Measurements from ENCODE around the gene PRIM1. TPM values are rescaled to one million over a fixed set of nuclear protein-coding genes. Genes with fewer than 3 reads are reported as not detected.
A peak's percentile ranks its signal among the peaks of the same experiment; 100 is the strongest.
"Not testable (repeated sequence)": the region's sequence is repeated elsewhere in the genome, so short reads cannot be mapped to it uniquely, and the experiment has no call there.

PRIM1 gene
- total RNA-seq = 10 to 100 TPM; 15.0 to 19.9 TPM
- 10 to 100 TPM; 16.5 to 17.0 TPM for polyA plus RNA-seq (ENCODE audit: insufficient read length in 2 of 2)
- long read RNA-seq, donor 1, partial matches to known transcripts = 0 of 4 reads
- long read RNA-seq, donor 1, other reads (novel, unspliced or antisense) = 0 of 4 reads
- long read RNA-seq, donor 2, partial matches to known transcripts = 0 of 1 reads
- long read RNA-seq, donor 2, other reads (novel, unspliced or antisense) = 0 of 1 reads
- long read RNA-seq, donor 3 = 0 reads
- long read RNA-seq, donor 4, partial matches to known transcripts = 0 of 3 reads
- long read RNA-seq, donor 4, other reads (novel, unspliced or antisense) = 0 of 3 reads

DNA sequence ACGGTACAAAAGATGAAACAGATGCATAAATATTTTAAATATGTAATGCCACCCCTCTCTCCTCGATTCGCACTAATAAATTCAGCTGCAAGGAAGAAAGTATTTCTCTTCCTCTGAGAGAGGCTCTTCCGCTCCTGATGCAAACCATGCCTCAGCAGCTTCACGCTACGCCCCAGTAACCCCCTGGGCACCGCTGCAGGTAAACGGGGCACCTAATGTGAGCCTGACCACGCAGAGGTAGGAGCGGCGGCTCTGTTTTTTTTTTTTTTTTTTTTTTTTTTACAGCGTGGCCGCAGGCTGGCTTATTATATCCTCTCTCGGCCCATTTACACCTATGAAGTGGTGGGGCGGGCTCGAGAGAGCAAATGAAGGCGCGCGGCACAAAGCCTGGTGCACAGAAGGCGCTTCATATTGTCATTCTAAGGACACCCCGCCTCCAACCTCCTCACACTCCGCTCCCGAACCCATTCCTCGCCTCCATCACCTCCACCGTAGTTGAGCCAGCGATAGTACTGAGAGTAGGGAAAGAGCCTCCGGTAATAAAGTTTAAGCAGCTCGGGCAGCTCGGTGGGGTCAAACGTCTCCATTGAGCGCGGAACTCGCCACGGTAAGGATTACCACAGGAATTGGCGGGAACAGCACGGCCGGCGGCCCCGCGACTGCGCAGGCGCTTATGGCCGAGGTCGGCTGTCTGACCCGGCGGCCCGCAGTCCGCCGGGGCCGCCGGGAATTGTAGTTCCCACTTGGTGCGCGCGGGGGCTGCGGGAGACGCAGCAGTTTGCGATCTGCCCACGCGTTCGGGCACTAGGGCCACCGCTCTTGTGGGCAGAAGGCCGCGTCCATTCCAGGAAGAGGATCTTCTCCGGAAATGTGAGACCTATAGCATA is at the start of gene PRIM1:
TSS of gene PRIM1 (minus strand) at position 612 of the 887 bp plus-strand sequence. CDS start at position 587, 25 bp downstream.
- Histone ChIP-seq H3K4me1 (ENCODE audit: control insufficient read depth, insufficient read depth, low read length) (peaks cover 4% of the 10 kb centered on the region), H3K27me3 (ENCODE audit: control insufficient read depth, insufficient read depth, low read length) (no peaks in the 10 kb centered on the region), H3K27ac (ENCODE audit: low read depth, low read length) (peak within 1 kb of the TSS; percentile 54), H3K9me3 (ENCODE audit: control insufficient read depth, insufficient read depth, low read length) (no peaks in the 10 kb centered on the region), H3K36me3 (ENCODE audit: control insufficient read depth, insufficient read depth, low read length) (peaks cover 5% of the 10 kb centered on the region), H3K4me3 (ENCODE audit: low read depth, low read length) (peak within 1 kb of the TSS; percentile 82)
- DNase-seq (ENCODE audit: low read depth in 4 of 6, low spot score in 6 of 6) = peak; percentile 62 to 95 (median 75)
- 0% methylated on average over 48 of the region's 64 CpGs for WGBS (ENCODE audit: insufficient coverage)

DNA sequence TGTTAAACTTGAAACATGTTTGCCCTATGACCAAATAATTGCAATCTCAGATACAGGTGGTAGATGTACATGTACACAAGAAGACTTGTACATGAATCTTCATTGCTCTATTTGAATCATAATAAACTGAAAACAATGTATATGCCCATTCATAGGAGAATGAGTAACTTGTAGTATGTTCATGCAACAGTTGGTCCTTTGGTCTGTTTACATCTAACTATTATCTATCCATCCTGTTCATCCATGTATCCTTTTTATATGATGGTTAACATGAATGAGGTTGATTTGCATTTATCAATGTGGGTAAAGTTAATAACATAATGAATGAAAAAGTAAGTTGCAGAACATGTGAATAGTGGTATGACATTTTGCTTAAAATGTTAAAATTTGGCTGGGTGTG is 48.1 kb upstream of the PRIM1 start:
- Histone ChIP-seq H3K27ac (ENCODE audit: low read depth, low read length) (no peak overlapping the region), H3K4me1 (ENCODE audit: control insufficient read depth, insufficient read depth, low read length) (peaks cover 5% of the 10 kb centered on the region), H3K9me3 (ENCODE audit: control insufficient read depth, insufficient read depth, low read length) (no peaks in the 10 kb centered on the region), H3K27me3 (ENCODE audit: control insufficient read depth, insufficient read depth, low read length) (no peaks in the 10 kb centered on the region), H3K4me3 (ENCODE audit: low read depth, low read length) (no peak overlapping the region), H3K36me3 (ENCODE audit: control insufficient read depth, insufficient read depth, low read length) (no peaks in the 10 kb centered on the region)
- DNase-seq (ENCODE audit: low read depth in 4 of 6, low spot score in 6 of 6) = no peak

DNA sequence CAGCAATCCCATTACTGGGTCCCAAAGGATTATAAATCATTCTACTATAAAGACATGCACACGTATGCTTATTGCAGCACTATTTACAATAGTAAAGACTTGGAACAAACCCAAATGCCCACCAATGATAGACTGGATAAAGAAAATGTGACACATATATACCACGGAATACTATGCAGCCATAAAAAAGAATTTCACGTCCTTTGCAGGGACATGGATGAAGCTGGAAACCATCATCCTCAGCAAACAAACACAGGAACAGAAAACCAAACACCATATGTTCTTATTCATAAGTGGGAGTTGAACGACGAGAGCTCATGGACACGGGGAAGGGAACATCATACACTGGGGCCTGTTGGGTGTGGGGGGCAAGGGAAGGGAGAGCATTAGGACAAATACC is 47.2 kb upstream of the PRIM1 start:
- WGBS (ENCODE audit: insufficient coverage) = no CpG with 5 or more reads among the region's 6 CpGs
- not testable (repeated sequence) for H3K9me3 ChIP-seq (ENCODE audit: control insufficient read depth, insufficient read depth, low read length); H3K27me3 ChIP-seq (ENCODE audit: control insufficient read depth, insufficient read depth, low read length); H3K4me1 ChIP-seq (ENCODE audit: control insufficient read depth, insufficient read depth, low read length); H3K36me3 ChIP-seq (ENCODE audit: control insufficient read depth, insufficient read depth, low read length); H3K4me3 ChIP-seq (ENCODE audit: low read depth, low read length); DNase-seq (ENCODE audit: low read depth in 4 of 6, low spot score in 6 of 6); H3K27ac ChIP-seq (ENCODE audit: low read depth, low read length)

DNA sequence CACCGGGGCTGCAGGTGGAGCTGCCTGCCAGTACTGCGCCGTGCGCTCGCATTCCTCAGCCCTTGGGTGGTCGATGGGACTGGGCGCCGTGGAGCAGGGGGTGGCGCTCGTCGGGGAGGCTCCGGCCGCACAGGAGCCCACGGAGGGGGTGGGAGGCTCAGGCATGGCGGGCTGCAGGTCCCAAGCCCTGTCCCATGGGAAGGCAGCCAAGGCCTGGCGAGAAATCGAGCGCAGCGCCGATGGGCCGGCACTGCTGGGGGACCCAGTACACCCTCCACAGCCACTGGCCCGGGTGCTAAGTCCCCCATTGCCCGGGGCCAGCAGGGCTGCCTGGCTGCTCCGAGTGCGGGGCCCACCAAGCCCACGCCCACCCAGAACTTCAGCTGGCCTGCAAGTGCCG is 43.7 kb upstream of the PRIM1 start:
- 98% methylated on average over 21 of the region's 27 CpGs for WGBS (ENCODE audit: insufficient coverage)
- H3K4me3 ChIP-seq (ENCODE audit: low read depth, low read length); DNase-seq (ENCODE audit: low read depth in 4 of 6, low spot score in 6 of 6); H3K27ac ChIP-seq (ENCODE audit: low read depth, low read length); H3K36me3 ChIP-seq (ENCODE audit: control insufficient read depth, insufficient read depth, low read length); H3K9me3 ChIP-seq (ENCODE audit: control insufficient read depth, insufficient read depth, low read length); H3K27me3 ChIP-seq (ENCODE audit: control insufficient read depth, insufficient read depth, low read length); H3K4me1 ChIP-seq (ENCODE audit: control insufficient read depth, insufficient read depth, low read length): not testable (repeated sequence)

DNA sequence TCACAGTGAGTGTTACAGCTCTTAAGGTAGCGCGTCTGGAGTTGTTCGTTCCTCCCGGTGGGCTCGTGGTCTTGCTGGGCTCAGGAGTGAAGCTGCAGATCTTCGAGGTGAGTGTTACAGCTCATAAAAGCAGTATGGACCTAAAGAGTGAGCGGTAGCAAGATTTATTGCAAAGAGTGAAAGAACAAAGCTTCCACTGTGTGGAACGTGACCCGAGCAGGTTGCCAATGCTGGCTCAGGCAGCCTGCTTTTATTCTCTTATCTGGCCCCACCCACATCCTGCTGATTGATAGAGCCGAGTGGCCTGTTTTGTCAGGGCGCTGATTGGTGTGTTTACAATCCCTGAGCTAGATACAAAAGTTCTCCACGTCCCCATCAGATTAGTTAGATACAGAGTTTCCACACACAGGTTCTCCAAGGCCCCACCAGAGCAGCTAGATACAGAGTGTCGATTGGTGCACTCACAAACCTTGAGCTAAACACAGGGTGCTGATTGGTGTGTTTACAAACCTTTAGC is 43.0 kb upstream of the PRIM1 start:
- not testable (repeated sequence) for H3K4me3 ChIP-seq (ENCODE audit: low read depth, low read length); H3K27ac ChIP-seq (ENCODE audit: low read depth, low read length); H3K9me3 ChIP-seq (ENCODE audit: control insufficient read depth, insufficient read depth, low read length); H3K27me3 ChIP-seq (ENCODE audit: control insufficient read depth, insufficient read depth, low read length); H3K36me3 ChIP-seq (ENCODE audit: control insufficient read depth, insufficient read depth, low read length); H3K4me1 ChIP-seq (ENCODE audit: control insufficient read depth, insufficient read depth, low read length); DNase-seq (ENCODE audit: low read depth in 4 of 6, low spot score in 6 of 6)
- 62% methylated on average over 7 of the region's 13 CpGs for WGBS (ENCODE audit: insufficient coverage)

DNA sequence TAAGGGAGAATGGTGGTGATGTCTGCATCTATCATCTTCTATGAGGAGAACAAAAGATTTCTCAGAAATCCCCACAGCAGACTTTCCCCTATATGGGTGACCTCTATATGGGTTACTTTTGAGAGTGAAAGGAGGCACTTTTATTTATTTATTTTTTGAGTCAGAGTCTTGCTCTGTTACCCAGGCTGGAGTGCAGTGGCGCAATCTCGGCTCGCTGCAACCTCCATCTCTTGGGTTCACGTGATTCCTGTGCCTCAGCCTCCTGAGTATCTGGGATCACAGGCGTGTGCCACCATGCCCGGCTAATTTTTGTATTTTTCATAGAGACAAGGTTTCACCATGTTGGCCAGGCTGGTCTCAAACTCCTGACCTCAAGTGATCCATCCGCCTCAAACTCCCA is 41.0 kb upstream of the PRIM1 start:
- not testable (repeated sequence) for DNase-seq (ENCODE audit: low read depth in 4 of 6, low spot score in 6 of 6); H3K4me3 ChIP-seq (ENCODE audit: low read depth, low read length); H3K9me3 ChIP-seq (ENCODE audit: control insufficient read depth, insufficient read depth, low read length)

DNA sequence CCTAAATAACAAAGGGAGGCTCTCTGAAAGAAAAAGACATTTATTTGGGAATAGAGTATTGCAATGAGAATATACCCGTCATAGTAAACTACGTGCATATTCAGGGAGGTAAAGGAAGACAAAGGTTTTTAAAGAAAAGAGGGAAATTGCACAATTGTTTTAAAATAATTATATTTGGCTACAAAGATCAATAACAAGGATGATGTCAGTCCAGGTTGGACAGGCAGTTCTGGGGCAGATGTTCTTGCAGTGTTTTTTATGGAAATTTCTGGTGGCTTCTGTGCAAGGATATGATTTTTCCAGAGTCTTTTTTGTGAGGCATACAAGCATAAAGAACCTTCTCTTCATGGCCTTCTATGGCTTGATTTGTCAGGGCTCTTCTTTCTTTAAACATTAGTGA is 40.6 kb upstream of the PRIM1 start:
- DNase-seq (ENCODE audit: low read depth in 4 of 6, low spot score in 6 of 6) = no peak
- Histone ChIP-seq H3K27ac (ENCODE audit: low read depth, low read length) (no peak overlapping the region), H3K36me3 (ENCODE audit: control insufficient read depth, insufficient read depth, low read length) (no peaks in the 10 kb centered on the region), H3K4me3 (ENCODE audit: low read depth, low read length) (no peak overlapping the region), H3K4me1 (ENCODE audit: control insufficient read depth, insufficient read depth, low read length) (no peaks in the 10 kb centered on the region), H3K27me3 (ENCODE audit: control insufficient read depth, insufficient read depth, low read length) (no peaks in the 10 kb centered on the region), H3K9me3 (ENCODE audit: control insufficient read depth, insufficient read depth, low read length) (no peaks in the 10 kb centered on the region)
- WGBS (ENCODE audit: insufficient coverage) = no CpG with 5 or more reads among the region's 2 CpGs

More for the DNA sequence above, 41.0 kb upstream of the PRIM1 start:
- H3K27me3 ChIP-seq (ENCODE audit: control insufficient read depth, insufficient read depth, low read length); H3K4me1 ChIP-seq (ENCODE audit: control insufficient read depth, insufficient read depth, low read length); H3K27ac ChIP-seq (ENCODE audit: low read depth, low read length); H3K36me3 ChIP-seq (ENCODE audit: control insufficient read depth, insufficient read depth, low read length): not testable (repeated sequence)
- WGBS (ENCODE audit: insufficient coverage) = 95% methylated on average over 6 of the region's 7 CpGs

DNA sequence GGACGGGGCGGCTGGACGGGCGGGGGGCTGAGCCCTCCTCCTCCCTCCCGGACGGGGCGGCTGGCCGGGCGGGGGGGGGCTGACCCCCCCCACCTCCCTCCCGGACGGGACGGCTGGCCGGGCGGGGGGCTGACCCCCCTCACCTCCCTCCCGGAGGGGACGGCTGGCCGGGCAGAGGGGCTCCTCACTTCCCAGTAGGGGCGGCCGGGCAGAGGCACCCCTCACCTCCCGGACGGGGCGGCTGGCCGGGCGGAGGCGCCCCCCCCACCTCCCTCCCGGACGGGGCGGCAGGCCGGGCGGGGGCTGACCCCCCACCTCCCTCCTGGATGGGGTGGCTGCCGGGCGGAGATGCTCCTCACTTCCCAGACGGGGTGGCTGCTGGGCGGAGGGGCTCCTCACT is 37.3 kb upstream of the PRIM1 start:
- not testable (repeated sequence) for H3K27ac ChIP-seq (ENCODE audit: low read depth, low read length); H3K27me3 ChIP-seq (ENCODE audit: control insufficient read depth, insufficient read depth, low read length); H3K9me3 ChIP-seq (ENCODE audit: control insufficient read depth, insufficient read depth, low read length); H3K4me1 ChIP-seq (ENCODE audit: control insufficient read depth, insufficient read depth, low read length); H3K36me3 ChIP-seq (ENCODE audit: control insufficient read depth, insufficient read depth, low read length); H3K4me3 ChIP-seq (ENCODE audit: low read depth, low read length); DNase-seq (ENCODE audit: low read depth in 4 of 6, low spot score in 6 of 6)
- WGBS (ENCODE audit: insufficient coverage) = no CpG with 5 or more reads among the region's 34 CpGs

DNA sequence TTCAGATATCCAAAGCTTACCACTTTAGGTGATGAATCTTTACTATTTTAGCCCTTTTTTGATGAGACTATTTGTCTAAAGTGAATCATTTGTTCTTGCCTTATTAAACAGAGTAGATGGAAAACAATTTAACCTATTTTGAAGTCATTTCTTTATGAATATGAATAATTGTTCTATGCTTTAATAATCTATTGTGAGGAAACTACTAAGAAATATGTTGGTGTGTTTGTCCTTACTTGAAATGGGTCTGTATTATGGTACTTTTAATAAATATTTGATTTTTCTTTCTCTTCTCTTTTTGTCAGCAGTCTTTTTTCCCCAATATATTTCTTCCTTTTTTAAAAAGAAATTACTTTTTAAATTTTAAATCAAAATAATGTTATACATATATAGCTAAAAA is 35.4 kb upstream of the PRIM1 start:
- Histone ChIP-seq H3K27ac (ENCODE audit: low read depth, low read length) (no peak overlapping the region), H3K9me3 (ENCODE audit: control insufficient read depth, insufficient read depth, low read length) (no peaks in the 10 kb centered on the region), H3K27me3 (ENCODE audit: control insufficient read depth, insufficient read depth, low read length) (no peaks in the 10 kb centered on the region), H3K4me1 (ENCODE audit: control insufficient read depth, insufficient read depth, low read length) (no peaks in the 10 kb centered on the region), H3K36me3 (ENCODE audit: control insufficient read depth, insufficient read depth, low read length) (no peaks in the 10 kb centered on the region), H3K4me3 (ENCODE audit: low read depth, low read length) (no peak overlapping the region)
- DNase-seq (ENCODE audit: low read depth in 4 of 6, low spot score in 6 of 6) = no peak

DNA sequence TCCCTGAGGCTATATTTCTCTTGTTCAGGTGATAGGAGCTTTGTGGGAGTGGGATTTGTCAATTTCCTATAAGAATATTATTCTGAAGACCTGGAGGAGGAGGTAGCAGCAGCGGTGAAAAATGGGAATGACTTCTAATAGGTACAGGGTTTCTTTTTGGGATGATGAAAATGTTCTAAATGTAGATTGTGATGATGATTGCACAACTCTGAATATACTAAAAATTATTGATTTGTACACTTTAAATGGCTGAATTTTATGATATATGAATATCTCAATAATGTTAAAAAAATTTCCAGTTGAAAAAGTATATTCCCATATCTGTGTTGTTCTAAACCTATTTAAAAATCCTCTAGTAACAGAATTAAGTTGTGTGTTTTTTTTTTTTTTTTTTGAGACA is 33.8 kb upstream of the PRIM1 start:
- H3K27ac ChIP-seq (ENCODE audit: low read depth, low read length) = no peak overlapping the region
- H3K9me3 ChIP-seq (ENCODE audit: control insufficient read depth, insufficient read depth, low read length) = no peaks in the 10 kb centered on the region
- no CpG with 5 or more reads among the region's 1 CpG for WGBS (ENCODE audit: insufficient coverage)
- H3K4me1 ChIP-seq (ENCODE audit: control insufficient read depth, insufficient read depth, low read length) = no peaks in the 10 kb centered on the region
- no peak overlapping the region for H3K4me3 ChIP-seq (ENCODE audit: low read depth, low read length)
- no peak for DNase-seq (ENCODE audit: low read depth in 4 of 6, low spot score in 6 of 6)
- H3K27me3 ChIP-seq (ENCODE audit: control insufficient read depth, insufficient read depth, low read length) = no peaks in the 10 kb centered on the region
- H3K36me3 ChIP-seq (ENCODE audit: control insufficient read depth, insufficient read depth, low read length) = no peaks in the 10 kb centered on the region
